Mesenteric fat pad (tissue), 1 donor: Measurements from ENCODE around the gene SZT2. TPM values are rescaled to one million over a fixed set of nuclear protein-coding genes. Genes with fewer than 3 reads are reported as not detected.
"Not testable (repeated sequence)": the region's sequence is repeated elsewhere in the genome, so short reads cannot be mapped to it uniquely, and the experiment has no call there.

Source experiments
- DNase-seq: peaks from one replicate; pipeline ENCODE4 v3.0.0-alpha.2; 2020; ENCODE audit warnings: low spot score
- microRNA-seq: library from miRNA; unstranded; fragments of <30 nt; microRNA quantifications from one replicate; pipeline ENCODE4 v1.2.0, GENCODE V29; 2020; ENCODE audit warnings: borderline number of aligned reads
- total RNA-seq: library from RNA; stranded (reverse); fragmentation: NEBNext Ultra II Directional; extraction: Animal tissue kit (Norgen Biotek cat#: 25700); gene quantifications from one replicate; pipeline ENCODE4 v1.2.1, GENCODE V29; 2021
- donor health status: DM: yes; HTN: yes; CAD: no.

The SZT2 gene
- total RNA-seq, 1 donor from 2014 or later = 65.3 TPM

DNA sequence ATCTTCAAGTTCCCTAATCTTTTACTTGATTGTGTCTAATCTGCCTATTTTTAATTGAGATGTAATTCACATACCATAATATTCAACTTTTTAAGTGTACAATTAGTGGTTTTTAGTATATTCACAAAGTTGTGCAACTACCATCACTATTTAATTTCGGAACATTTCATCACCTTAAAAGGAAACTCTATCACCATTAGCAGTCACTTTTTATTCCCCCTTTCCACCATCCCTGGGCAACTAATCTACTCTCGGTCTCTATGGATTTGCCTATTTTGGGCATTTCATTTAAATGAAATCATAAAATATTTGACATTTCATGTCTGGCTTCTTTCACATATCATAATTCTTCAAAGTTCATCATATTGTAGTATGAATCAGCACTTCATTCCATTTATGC, 94.7 kb downstream of the SZT2 start:
- DNase-seq = no peak

DNA sequence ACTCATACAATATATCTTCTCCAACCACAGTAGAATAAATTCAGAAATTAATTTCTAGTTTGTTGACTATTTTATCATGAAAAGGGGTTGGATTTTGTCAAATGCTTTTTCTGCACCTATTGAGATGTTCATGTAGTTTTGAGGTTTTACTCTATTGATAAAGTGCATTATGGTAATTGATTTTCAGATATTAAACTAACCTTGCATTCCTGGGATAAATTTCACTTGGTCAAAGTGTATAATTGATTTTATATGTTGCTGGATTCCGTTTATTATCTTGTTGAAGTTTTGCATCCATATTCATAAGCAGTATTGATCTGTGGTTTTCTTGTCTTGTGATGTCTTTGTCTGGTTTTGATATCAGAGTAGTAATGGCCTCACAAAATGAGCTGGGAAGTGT, 98.5 kb downstream of the SZT2 start:
- no peak for DNase-seq

DNA sequence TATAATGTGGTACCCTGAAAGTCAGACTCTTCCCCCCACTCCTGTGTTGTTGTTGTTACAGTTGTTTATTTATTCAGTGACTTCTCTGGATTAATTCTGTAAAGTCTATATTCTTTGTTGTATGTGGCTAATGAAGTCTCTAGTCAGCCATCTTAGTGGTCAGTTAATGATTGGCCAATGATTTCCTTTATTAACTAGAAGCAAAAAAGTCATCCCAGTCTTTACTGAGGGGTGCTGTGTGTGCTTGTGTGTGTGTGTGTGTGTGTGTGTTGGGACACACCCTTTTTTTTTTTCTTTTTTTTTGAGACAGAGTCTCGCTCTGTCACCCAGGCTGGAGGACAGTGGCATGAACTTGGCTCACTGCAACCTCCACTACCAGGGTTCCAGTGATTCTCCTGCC, 101.4 kb downstream of the SZT2 start:
- DNase-seq = no peak

DNA sequence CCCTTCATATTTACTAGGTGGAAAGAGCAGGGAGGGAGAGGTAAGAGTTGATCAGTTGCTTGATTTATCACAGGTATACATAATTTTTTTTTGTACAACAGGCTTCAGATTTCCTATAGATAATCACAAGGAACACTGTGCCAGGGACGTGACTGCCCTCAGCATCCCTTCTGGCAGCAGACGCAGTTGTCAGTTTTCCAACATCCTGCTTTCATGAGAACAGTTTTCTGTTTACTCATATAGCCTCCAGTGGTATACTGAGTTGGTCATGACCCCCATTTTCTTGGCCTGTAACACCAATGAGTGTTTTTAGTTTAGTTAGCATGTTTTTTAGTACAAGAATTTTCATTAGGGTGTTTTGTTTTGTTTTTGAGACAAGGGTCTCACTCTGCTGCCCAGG, 103.1 kb downstream of the SZT2 start:
- no peak for DNase-seq

DNA sequence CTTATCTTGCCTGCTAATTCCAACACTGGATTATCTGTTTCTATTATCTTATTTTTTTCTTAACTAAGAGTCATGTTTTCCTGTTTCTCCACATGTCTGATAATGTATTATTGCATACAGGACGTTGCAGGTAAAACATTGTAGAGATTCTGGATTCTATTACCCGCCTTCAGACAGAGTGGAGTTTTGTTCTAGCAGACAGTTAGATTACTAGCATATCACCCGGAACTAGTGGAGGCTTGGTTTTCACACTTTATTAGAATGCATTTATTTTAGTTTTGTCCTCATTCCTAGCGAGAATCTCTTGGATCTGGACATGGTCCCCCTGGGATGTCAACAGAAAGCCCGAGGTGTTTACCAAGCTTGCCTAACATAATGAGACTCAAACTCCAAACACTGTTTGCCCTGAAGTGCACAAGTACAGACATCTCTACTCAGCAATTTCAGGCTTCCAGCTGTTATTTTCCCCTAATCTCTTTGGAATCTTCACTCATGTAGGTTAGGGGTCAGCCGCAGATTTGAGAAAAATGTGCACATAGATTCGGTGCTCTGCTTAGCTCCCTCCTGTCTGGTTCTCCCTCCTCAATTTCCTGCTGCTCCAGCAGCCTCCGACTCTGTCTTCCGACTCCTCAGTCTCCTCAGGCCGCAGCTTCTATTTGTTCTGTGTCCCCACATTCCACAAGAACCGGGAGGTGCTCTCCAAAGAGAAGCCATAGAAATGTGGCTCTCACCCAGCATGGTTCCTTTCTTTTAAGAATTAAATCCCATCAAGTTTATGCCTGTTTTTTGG, 104.2 kb downstream of the SZT2 start:
- no peak for DNase-seq

DNA sequence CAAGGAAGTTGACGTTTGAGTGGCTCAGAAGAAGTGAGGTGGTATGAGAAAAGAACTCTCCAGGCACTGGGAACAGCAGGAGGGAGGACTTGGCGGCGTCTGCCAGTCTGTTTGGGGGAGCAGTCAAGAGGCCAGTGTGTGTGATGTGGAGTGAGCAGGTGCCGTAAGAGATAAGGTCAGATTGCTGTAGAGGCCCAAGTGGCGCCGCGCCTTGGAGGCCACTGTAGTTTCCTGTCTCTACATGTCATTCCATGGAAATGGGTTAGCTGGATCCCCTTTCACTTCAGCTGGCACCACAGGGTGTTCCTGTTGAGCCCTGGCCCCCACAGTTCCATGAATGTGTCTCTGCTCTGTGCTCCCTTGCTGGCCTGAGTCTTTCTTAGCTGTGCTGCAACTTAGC, 105.5 kb downstream of the SZT2 start:
- no peak for DNase-seq

DNA sequence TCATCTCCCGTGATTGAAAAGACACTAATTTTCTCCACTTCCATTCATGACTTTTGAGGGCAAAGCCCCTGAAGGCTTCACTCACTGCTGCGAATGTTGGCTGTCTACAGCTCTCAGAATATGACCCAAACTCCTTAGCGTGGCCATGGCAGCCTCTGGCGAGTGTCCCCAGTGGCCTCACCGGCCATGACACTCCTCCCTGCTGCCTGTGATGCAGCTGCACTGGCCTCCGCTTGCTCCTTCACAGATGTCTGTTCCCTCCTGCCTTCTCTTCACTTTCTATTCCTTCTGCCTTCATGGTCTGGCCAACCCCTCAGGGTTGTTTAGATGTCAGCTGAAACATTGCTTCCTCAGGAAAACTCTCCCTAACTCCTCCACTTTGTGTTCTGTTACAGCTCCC, 110.2 kb downstream of the SZT2 start:
- no peak for DNase-seq

DNA sequence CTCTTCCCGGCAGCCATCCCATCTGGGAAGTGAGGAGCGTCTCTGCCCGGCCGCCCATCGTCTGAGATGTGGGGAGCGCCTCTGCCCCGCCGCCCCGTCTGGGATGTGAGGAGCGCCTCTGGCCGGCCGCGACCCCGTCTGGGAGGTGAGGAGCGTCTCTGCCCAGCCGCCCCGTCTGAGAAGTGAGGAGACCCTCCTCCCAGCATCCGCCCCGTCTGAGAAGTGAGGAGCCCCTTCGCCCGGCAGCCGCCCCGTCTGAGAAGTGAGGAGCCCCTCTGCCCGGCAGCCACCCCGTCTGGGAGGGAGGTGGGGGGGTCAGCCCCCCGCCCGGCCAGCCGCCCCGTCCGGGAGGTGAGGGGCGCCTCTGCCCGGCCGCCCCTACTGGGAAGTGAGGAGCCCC, 112.1 kb downstream of the SZT2 start:
- DNase-seq = not testable (repeated sequence)

DNA sequence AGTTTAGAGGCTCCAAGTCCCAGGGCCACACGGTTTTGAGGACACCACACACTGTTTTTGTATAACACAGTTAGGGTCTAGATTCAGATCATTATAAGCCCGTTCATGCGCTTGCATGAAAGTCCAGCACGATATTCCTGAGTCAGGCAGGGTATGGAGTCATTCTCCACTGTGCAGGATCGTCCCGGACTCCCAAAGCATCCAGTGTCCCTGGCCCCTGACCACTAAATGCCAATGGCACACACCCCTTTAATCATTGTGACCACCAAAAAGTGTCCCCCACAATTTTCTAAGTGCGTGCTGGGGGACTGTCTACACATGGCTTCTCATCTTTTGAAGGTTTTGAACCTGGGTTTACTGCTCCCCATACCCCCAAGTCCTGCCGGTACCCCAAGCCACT, 113.8 kb downstream of the SZT2 start:
- no peak for DNase-seq

Small RNA genes within 50 kb of the gene (microRNA-seq; reads per million reads assigned to microRNA genes)
- gene MIR6734 (2.9 reads per million), gene MIR6735 (not detected)

Other genes with a start within 250 kb of the SZT2 start
- 55.8 TPM for gene EBNA1BP2, start 217.6 kb upstream of the SZT2 start, total RNA-seq
- gene CFAP57, start 217.6 kb upstream of the SZT2 start, total RNA-seq = 0.19 TPM
- gene TMEM125, start 119.9 kb upstream of the SZT2 start, total RNA-seq = not detected
- not detected for gene C1orf210, start 104.3 kb upstream of the SZT2 start, total RNA-seq
- gene TIE1, start 88.9 kb upstream of the SZT2 start, total RNA-seq = 42.6 TPM
- gene MPL, start 52.1 kb upstream of the SZT2 start, total RNA-seq = 0.39 TPM
- gene CDC20, start 30.9 kb upstream of the SZT2 start, total RNA-seq = 4.9 TPM
- 149 TPM for gene ELOVL1, start 21.9 kb upstream of the SZT2 start, total RNA-seq
- 55.2 TPM for gene MED8, start 99 bp upstream of the SZT2 start, total RNA-seq
- 36.9 TPM for gene HYI, start 64.0 kb downstream of the SZT2 start, total RNA-seq
- gene PTPRF, start 141.0 kb downstream of the SZT2 start, total RNA-seq = 270 TPM